Glomerular endothelial cell (primary cell): ENCODE results near the gene PRKD1. TPM values are rescaled to one million over a fixed set of nuclear protein-coding genes. Genes with fewer than 3 reads are reported as not detected.

Experiments used
- DNase-seq: peaks from one replicate; pipeline ENCODE4 v3.0.0-alpha.2; 2011; ENCODE audit warnings: low read depth, low spot score; ENCODE audit errors: extremely low read depth
- total RNA-seq: library from RNA; depleted of rRNA; stranded (reverse); fragments of >200 nt; gene quantifications from 2 replicates; pipeline ENCODE4 v1.2.3, GENCODE V29; 2015

The PRKD1 gene
- total RNA-seq, 1 donor from 2014 or later, result 7.2 TPM

DNA sequence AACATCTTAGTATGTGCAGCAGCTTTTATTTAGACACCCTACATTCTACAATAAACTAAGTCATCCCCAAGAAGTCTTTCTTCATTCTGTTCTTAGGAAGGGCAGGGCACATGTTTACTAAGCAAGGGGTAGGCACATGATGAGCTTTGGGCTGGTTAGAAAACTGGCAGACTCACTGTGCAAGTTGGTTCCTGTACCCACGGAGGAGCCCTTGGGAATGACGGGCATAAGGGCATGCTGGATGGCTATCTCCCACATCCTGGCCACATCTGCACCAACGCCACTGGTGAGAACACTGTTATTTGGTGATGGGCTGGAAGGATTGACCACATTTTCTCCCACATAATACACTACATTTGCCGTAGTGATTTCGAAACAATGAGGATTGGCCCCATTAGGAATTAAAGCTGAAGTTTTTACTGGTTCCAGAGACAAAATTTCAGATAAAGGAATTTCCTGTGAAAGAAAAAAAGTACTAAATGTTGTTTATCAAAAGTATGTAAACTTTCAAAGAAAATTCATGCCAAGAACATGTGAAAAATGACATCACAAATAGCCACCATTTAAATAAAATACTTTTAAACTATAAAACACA lies 297.0 kb downstream of the PRKD1 start:
- no peak for DNase-seq

GRCh38 chr14:29629839-29630238 lies 297.8 kb downstream of the PRKD1 start:
- no peak for DNase-seq

DNA sequence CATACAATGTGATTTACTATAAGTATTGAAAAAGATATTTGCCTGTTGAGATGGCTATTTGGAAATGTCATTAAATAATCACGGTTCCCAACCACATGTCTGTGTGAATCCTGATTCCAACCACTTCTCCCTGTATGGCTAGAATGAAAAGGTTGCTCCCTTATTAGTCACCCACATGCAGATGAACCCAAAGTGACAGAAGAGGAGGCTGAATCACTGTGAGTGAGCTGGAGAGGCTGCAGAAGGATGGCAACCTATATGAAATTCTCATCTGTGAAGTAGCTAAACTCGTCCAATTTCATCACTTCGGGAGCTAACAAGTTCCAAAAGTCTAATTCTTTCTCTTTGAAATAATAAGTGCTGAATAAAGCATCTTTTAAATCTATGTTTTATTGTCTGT lies 300.5 kb downstream of the PRKD1 start:
- no peak for DNase-seq

DNA sequence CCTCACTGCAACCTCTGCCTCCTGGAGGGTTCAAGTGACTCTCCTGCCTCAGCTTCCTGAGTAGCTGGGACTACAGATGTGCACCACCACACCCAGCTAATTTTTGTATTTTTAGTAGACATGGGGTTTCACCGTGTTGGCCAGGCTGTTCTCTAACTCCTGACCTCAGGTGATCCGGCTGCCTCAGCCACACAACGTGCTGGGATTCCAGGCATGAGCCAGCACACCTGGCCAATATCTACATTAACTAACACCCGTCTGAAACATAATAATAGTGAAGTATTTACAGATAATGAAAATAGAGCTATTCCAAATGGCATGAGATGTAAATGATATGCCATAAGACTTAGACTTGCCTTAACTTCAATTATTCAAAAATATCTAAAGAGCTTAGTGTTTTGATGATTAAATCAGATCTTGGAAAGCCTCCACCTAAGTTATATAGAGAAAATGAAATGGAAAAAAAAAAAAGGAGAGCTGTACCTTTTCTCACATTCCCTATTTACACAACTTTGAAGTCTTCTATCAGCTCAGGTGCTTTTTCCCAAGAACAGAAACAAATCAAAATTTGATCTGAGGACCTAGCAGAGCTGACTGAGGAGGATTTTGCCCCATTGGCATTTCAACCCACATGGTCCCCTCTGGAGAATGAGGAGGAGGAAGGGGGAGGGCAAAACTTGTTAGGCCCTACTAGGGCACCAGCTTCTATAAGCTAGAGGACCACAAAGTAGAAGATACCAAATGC lies 309.2 kb downstream of the PRKD1 start:
- DNase-seq, result no peak

GRCh38 chr14:29616922-29617321 lies 310.7 kb downstream of the PRKD1 start:
- no peak for DNase-seq

GRCh38 chr14:29608861-29609260 lies 318.8 kb downstream of the PRKD1 start:
- no peak for DNase-seq

DNA sequence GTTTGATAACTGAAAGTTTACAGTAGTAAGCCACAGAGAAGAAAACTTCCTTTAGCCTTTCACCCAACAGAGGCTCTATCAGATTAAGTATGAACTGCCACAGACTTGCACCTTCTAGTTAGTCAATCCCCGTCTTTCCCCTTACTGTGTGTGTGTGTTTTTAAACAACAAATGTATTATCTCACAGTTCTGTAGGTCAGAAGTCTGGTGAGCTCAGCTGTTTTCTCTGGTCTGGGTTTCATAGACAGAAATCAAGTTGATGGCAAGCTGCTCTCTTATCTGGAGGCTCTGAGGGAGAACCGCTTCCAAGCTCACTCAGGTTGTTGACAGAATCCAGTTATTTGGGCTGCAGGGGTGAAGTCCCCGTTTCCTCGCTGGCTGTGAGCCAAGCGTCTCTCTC lies 320.5 kb downstream of the PRKD1 start:
- no peak for DNase-seq

DNA sequence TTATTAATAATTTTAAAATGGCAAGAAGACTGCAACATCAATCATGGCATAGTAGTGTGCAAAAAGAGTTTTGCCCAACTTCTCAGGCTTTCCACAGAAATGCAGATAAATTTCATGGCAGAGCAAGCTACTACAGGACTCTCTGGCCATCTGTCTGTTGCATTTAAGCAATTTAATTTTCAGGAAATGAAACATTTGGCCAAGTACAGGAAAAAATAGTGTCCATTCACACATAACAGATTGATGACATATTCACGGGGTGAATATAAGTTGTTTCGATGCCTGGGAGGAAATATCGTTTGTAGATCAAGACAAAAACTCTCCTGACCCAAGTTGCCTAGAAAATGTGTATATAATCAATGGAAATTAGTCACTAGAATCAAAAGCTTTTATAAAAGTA lies 324.0 kb downstream of the PRKD1 start:
- DNase-seq, result peak; percentile 5

DNA sequence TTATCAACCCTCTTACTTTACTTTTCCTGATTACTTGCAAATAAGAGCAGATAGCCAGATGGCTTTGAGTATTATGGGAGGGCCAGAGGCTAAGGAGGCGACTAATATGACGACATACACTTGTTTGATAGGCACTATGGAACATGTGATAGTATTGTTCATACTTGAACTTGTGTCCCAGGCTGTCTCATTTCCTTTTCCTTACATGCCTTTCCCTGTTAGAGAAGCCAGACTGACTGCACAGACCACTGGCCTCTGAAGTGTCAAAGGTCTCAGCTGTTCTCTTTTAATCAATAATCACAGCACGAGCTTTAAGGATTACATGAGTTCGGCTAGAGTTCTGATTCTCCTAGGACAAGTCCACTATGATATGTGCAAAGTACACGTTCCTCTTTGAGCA lies 326.0 kb downstream of the PRKD1 start:
- DNase-seq, result peak; percentile 12

DNA sequence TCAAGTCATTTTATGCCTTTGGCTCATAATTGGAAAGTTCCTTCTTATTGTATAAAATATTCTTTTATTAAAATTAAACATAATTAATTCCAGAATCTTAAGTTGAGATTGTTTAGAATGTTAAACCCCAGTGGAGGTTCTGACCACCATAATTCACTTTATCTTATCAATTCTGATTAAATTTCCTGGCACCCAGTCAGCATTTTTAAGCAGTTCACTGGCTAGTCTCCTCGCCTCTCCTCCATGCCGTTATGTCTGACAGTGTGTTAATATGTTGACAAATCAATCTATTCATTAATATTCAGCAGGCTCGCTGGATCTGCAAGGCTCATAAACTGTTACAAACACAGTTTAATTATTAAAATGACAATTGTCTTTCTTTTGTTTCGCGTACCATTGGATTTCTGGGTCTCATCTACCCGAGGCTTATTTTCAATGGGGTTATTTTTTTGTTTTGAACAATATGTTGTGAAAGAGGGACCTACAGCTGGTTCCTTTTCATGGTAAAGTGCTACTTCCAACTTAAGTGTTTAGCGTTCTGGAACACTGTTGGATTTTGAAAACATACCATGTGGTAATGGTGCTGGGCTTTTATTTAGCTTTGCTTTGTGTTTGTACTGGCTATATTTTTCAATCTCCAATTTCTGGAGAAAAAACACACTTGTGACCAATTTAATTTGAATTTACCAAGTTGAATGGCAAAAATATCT lies 339.7 kb downstream of the PRKD1 start:
- no peak for DNase-seq

DNA sequence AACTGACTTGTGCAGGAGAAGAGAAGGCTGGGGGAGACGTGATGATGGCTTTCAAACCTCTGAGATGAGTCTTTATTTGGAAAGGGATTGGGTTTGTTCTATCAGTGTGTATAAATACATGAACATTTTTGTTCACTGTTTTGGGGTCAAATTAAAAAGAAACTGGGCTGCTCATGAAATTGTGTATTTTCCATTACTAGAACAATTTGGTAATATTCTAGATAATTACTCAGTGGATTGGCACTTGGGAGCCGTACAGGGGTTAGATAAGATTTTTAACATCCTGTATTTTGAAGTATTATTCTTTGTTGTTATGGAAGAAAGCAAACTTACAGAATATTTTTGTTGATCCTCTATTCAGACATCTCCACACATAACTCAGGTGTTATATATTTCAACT lies 340.6 kb downstream of the PRKD1 start:
- DNase-seq, result no peak

- no peak for DNase-seq
Observed at GRCh38 chr14:29584992-29585391, 342.7 kb downstream of the PRKD1 start.

DNA sequence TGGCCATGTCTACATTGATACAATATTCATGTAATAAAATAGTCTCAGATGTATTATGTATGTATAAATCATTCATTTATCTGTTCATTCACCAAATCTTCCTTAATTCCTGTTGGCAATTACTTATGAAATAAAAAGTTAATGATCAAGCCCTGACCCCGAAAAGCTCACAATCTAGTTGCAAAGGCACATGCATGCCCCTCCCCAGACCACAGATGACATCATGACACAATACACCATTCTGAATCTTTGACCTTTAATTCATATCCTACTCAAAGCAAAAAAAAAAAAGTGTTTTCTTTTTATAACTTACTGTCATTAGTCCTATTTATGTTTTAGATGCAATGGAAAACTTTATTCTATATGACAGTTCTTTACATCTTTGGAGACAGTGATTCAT lies 346.9 kb downstream of the PRKD1 start:
- no peak for DNase-seq

DNA sequence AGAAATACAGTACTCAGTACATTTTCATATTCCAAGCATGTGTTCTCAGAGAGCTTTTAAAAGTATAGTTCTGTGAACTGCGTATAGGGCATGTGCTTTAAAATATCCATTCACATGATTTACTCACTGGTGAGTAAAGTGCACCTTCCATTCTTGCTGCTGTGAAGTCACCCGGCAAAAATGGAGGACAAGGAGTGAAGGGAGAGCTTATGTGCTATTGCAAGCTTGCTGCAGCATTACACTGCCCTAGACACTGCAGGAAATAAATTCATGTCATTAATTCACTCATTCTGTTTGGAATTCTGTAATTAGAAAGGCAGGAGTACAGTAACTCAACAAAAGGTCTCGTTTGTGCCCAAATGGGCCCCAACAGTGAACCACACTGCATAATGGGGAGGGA lies 347.8 kb downstream of the PRKD1 start:
- no peak for DNase-seq

DNA sequence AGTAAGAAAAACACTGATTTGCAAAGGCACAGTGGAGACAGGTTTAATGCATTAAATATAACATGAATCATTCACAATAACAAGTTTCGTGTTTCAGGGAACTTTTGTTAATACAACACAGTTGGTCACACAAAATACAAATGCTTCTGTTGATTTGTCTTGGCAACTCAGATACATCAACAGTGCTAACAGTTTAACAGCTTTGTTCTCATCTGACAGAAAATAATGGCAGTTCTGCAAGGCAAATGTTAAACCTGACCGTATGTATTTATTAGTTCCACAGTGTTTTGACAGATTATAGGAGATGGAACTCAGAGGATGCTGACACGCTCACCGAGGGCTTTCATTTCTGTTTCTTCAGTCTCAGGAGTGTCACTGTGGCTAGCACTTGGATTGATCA lies 350.7 kb downstream of the PRKD1 start:
- DNase-seq, result no peak

DNA sequence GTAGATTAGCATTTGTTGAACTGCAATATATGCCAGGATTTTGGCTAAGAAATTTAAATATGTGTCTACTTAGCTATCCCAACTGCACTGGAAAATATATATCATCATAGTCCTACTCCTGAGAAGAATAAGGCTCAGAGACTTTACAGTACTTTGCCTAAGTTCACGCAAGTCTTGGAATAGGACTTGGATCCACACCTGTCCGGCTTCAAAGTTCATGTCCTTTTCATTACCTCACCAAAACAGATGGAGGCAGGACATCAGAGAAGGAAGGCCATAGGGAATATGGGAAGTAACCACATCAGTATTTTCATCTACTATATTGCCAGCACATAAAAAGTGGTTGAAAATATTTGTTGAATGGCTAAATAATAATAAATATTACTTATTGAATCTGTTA lies 358.5 kb downstream of the PRKD1 start:
- DNase-seq, result no peak

DNA sequence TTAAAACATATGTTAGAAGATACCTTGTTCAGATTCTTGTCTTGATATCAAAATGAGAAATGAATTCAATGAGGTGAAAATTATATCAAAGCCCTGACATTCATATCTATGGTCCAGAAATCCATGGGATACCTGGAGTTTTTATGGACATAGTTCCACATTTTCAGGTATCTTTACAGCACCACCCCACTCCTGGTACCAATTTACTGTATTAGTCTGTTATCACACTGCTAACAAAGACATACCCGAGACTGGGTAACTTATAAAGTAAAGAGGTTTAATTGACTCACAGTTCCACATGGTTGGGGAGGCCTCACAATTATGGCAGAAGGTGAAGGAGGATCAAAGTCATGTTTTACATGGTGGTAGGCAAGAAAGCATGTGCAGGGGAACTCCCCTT lies 361.5 kb downstream of the PRKD1 start:
- DNase-seq, result no peak

GRCh38 chr14:29558516-29558915 lies 369.1 kb downstream of the PRKD1 start:
- no peak for DNase-seq

DNA sequence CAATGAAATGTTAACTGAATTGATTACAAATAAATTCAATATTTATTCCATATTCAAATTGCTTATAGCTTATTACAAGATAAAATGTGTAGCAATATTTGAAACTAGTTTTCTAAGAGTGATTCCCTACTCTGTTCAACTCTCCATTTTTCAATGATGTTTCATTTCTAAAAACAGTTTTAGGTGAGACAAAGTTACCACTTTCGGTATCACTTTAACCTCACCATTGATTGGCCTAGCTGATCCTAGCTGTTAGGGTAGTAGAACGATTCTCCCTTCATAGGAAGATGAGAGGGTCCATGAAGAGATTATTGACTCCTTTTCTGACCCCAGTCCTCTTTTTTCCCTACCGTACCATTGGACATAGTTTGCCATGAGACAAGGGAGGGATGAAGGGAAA lies 373.3 kb downstream of the PRKD1 start:
- DNase-seq, result no peak

- no peak for DNase-seq
Observed at GRCh38 chr14:29553427-29553826, 374.2 kb downstream of the PRKD1 start.

GRCh38 chr14:29548948-29549370 lies 378.7 kb downstream of the PRKD1 start:
- DNase-seq, result peak; percentile 44

- DNase-seq, result no peak
Observed at GRCh38 chr14:29545714-29546113, 381.9 kb downstream of the PRKD1 start.
